Chondrocyte (in vitro differentiated cells): Measurements from ENCODE around the gene LLGL2. TPM values are rescaled to one million over a fixed set of nuclear protein-coding genes. Genes with fewer than 3 reads are reported as not detected.

Experiments
- DNase-seq: peaks from one replicate; pipeline ENCODE4 v3.0.0; 2021; ENCODE audit warnings: mixed read lengths, low spot score
- H3K27ac Mint-ChIP-seq: one replicate; pipeline ENCODE4 v1.8.0; 2021; ENCODE audit warnings: mild to moderate bottlenecking, moderate library complexity, mixed read lengths; ENCODE audit not compliant: unreplicated experiment
- H3K27me3 Mint-ChIP-seq: 2 replicates; pipeline ENCODE4 v1.8.0; 2021; ENCODE audit warnings: low read depth, mixed read lengths
- H3K36me3 Mint-ChIP-seq: 2 replicates; pipeline ENCODE4 v1.8.0; 2021; ENCODE audit warnings: low read depth, mixed read lengths
- H3K4me1 Mint-ChIP-seq: 2 replicates; pipeline ENCODE4 v1.8.0; 2021; ENCODE audit warnings: low read depth, mild to moderate bottlenecking, mixed read lengths
- H3K4me3 Mint-ChIP-seq: one replicate; pipeline ENCODE4 v1.8.0; 2021; ENCODE audit warnings: mild to moderate bottlenecking, moderate library complexity, mixed read lengths; ENCODE audit not compliant: unreplicated experiment
- H3K9me3 Mint-ChIP-seq: 2 replicates; pipeline ENCODE4 v1.8.0; 2021; ENCODE audit warnings: low read depth, mixed read lengths
- total RNA-seq: library from RNA; stranded (reverse); gene quantifications from 3 replicates; pipeline ENCODE4 v1.2.1, GENCODE V29; 2021
- TF ChIP-seq, protein P1 (sequence below): fragments of 200-600 bp; sonication (generic); IDR thresholded peaks from 2 replicates; pipeline ENCODE4 v1.5.0; 2021; ENCODE audit warnings: antibody characterized with exemption, mild to moderate bottlenecking, moderate library complexity

LLGL2 gene
- total RNA-seq, 1 donor from 2014 or later: 1.8 TPM

DNA sequence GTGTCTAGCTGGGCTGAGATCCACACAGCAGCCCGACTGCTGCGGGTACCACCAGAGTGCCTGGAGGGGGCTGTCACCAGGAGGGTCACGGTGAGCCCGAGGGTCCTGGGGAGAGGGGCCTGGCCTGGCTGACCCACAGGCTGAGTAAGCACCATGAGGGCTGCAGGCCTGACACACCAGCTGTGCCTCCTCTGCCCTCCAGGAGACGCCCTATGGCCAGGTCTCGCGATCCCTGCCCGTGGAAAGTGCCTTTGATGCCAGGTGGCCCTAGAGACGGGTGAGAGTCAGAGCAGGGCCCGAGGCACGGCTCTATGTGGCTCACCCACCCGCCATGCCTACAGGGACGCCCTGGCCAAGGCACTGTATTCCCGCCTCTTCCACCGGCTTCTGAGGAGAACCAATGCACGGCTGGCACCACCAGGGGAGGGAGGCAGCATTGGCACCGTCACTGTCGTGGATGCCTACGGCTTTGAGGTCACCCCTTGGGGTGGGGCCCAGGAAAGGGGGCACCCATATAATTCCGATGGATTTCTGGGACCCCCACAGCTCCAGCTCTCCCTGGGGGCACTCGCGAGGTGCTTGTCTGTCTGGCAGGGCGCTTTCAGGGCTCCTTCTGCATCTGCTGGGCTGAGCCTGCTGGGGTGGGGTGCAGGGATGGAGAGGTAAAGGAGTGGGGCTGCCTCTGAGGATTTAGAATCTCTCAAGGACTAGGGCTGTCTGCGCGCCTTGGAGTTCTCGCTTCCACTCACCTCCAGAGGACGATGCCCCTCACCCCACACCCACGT lies 69.2 kb downstream of the LLGL2 start:
- Mint-ChIP-seq H3K27me3 (peaks cover 2% of the 10 kb centered on the region), H3K4me3 (no peak overlapping the region), H3K4me1 (no peaks in the 10 kb centered on the region), H3K36me3 (no peaks in the 10 kb centered on the region), H3K27ac (no peak overlapping the region), H3K9me3 (no peaks in the 10 kb centered on the region)
- no peak for DNase-seq
- TF ChIP-seq, protein P1, sequence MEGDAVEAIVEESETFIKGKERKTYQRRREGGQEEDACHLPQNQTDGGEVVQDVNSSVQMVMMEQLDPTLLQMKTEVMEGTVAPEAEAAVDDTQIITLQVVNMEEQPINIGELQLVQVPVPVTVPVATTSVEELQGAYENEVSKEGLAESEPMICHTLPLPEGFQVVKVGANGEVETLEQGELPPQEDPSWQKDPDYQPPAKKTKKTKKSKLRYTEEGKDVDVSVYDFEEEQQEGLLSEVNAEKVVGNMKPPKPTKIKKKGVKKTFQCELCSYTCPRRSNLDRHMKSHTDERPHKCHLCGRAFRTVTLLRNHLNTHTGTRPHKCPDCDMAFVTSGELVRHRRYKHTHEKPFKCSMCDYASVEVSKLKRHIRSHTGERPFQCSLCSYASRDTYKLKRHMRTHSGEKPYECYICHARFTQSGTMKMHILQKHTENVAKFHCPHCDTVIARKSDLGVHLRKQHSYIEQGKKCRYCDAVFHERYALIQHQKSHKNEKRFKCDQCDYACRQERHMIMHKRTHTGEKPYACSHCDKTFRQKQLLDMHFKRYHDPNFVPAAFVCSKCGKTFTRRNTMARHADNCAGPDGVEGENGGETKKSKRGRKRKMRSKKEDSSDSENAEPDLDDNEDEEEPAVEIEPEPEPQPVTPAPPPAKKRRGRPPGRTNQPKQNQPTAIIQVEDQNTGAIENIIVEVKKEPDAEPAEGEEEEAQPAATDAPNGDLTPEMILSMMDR: no peak

DNA sequence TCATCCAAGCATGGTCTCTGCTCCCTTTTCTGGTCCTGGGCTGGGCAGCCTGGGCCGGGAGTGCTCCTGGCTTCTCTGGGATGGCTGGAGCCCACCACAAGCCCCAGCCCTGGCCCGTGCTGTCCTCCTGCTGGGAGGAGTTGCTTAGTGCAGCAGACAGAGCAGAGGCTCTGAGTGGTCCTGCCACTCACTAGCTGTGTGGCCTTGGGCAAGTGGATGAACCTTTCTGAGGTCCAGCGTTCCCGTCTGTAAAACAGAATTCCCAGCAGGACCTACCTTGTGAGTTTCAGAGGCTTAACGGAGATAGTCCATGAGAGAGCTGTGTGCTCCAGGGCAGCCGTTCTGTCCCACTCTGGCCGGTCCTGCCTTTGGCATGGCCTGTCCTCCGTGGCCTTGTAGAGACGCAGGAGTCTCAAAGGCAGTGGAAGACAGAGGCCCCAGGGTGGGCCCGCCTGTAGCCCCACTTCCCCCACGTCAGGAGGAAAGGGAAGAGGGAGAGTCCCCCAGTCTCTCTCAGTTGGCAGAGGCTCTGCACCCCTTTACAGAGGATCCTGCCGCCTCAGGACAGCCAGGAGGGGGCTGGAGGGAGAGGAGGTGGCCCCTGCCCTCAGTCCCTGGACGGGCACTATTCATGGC lies 69.9 kb downstream of the LLGL2 start:
- TF ChIP-seq, protein P1: no peak
- Mint-ChIP-seq H3K4me1 (no peaks in the 10 kb centered on the region), H3K4me3 (no peak overlapping the region), H3K9me3 (no peaks in the 10 kb centered on the region), H3K27ac (no peak overlapping the region), H3K27me3 (peaks cover 2% of the 10 kb centered on the region), H3K36me3 (no peaks in the 10 kb centered on the region)
- no peak for DNase-seq

DNA sequence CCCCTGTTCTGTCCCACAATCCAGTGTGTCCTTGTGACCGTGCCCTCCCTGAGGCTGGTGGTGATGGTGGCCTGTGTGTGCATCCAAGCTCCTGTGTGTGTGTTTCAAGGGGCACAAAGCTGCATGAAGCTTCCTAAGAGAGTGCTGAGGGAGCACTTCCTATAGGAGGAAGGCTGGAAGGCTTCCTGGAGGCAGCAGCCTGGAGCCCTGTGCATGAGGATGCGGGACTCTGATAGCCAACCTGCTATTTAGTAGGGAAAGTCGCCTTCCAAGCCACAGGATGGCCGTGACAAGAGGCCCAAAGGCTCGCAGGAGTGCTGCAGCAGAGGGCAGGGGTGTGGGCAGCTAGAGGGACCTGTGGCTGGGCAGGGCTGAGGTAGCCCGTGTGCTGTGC lies 70.4 kb downstream of the LLGL2 start:
- Mint-ChIP-seq H3K9me3 (no peaks in the 10 kb centered on the region), H3K4me1 (no peaks in the 10 kb centered on the region), H3K27me3 (peaks cover 2% of the 10 kb centered on the region), H3K4me3 (no peak overlapping the region), H3K36me3 (no peaks in the 10 kb centered on the region), H3K27ac (no peak overlapping the region)
- DNase-seq: no peak
- TF ChIP-seq, protein P1: no peak

DNA sequence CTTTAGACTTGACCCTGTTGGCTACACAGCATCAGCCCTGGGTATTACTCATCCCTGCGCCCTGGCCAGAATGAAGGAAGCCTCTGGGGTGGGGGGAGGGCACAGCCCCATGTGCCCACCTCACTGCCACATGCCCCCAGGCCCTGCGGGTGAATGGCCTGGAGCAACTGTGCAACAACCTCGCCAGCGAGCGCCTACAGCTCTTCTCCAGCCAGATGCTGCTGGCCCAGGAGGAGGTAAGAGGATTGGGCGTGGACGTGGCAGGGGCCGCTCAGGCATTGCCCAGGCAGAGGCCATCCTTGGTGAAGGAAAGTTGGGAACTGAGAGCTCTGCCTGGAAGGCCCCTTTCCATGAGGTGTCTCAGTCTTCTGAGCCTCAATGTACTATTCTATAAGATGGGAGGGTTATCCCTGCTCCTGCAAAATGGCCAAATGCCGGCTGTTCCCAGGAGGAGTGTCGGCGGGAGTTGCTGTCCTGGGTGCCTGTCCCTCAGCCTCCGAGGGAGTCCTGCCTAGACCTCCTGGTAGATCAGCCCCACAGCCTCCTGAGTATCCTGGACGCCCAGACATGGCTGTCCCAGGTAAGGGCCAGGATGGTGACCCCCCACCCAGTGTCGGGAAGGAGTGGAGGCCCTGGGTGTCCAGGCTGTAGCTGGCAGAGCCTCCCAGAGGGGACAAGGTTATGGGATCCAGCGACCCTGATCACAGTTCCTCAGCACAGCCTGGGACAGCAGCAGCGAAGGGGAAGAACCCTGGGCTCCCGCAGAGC lies 71.0 kb downstream of the LLGL2 start:
- Mint-ChIP-seq H3K4me1 (no peaks in the 10 kb centered on the region), H3K27ac (no peak overlapping the region), H3K9me3 (no peaks in the 10 kb centered on the region), H3K36me3 (no peaks in the 10 kb centered on the region), H3K27me3 (peaks cover 2% of the 10 kb centered on the region), H3K4me3 (no peak overlapping the region)
- DNase-seq: no peak
- TF ChIP-seq, protein P1: no peak
